Trophoblast cell (in vitro differentiated cells and primary cell): ENCODE results near the gene ABAT.

Source experiments
- DNase-seq, 2 donors: peaks; one replicate each; pipeline ENCODE4 v3.0.0-alpha.2; 2016
- H2AFZ ChIP-seq: 2 replicates; pipeline ENCODE4 v1.6.1; 2013; ENCODE audit warnings: low read length, moderate library complexity, mild to moderate bottlenecking; ENCODE audit not compliant: insufficient read depth, poor library complexity
- H2AK5ac ChIP-seq: 2 replicates; pipeline ENCODE4 v1.6.1; 2013; ENCODE audit warnings: mild to moderate bottlenecking, low read length
- H2BK120ac ChIP-seq: 2 replicates; pipeline ENCODE4 v1.6.1; 2013; ENCODE audit warnings: low read length, mild to moderate bottlenecking, moderate library complexity; ENCODE audit not compliant: insufficient read depth, poor library complexity
- H2BK12ac ChIP-seq: 2 replicates; pipeline ENCODE4 v1.6.1; 2013; ENCODE audit warnings: mild to moderate bottlenecking, low read length, moderate library complexity
- H2BK5ac ChIP-seq: 2 replicates; pipeline ENCODE4 v1.6.1; 2013; ENCODE audit warnings: low read length, low read depth, moderate library complexity, mild to moderate bottlenecking; ENCODE audit not compliant: poor library complexity
- H3K14ac ChIP-seq: 2 replicates; pipeline ENCODE4 v1.6.1; 2013; ENCODE audit warnings: mild to moderate bottlenecking, low read length
- H3K18ac ChIP-seq: 2 replicates; pipeline ENCODE4 v1.6.1; 2013; ENCODE audit warnings: mild to moderate bottlenecking, low read length
- H3K23ac ChIP-seq: 2 replicates; pipeline ENCODE4 v1.6.1; 2013; ENCODE audit warnings: low read length
- H3K27ac ChIP-seq: 2 replicates; pipeline ENCODE4 v1.5.1; 2013; ENCODE audit warnings: low read depth, mild to moderate bottlenecking, inconsistent platforms, low read length, moderate library complexity
- H3K27me3 ChIP-seq: 2 replicates; pipeline ENCODE4 v1.6.1; 2013; ENCODE audit warnings: inconsistent platforms, mild to moderate bottlenecking, low read length, moderate library complexity; ENCODE audit not compliant: insufficient read depth
- H3K36me3 ChIP-seq, 2 experiments: 1 replicate in 1 of 2; 2 replicates in 1 of 2; pipeline ENCODE4 v1.6.1; 2013; ENCODE audit warnings: low read length in 2 of 2, mild to moderate bottlenecking in 2 of 2, moderate library complexity in 1 of 2; ENCODE audit not compliant: insufficient read depth in 2 of 2, control insufficient read depth in 1 of 2
- H3K4ac ChIP-seq: 2 replicates; pipeline ENCODE4 v1.6.1; 2013; ENCODE audit warnings: low read depth, mild to moderate bottlenecking, low read length, moderate library complexity
- H3K4me1 ChIP-seq, 2 experiments: 1 replicate in 1 of 2; 2 replicates in 1 of 2; pipeline ENCODE4 v1.6.1; 2013; ENCODE audit warnings: low read length in 2 of 2, mild to moderate bottlenecking in 2 of 2, moderate library complexity in 1 of 2; ENCODE audit not compliant: insufficient read depth in 2 of 2, control insufficient read depth in 1 of 2
- H3K4me2 ChIP-seq: 2 replicates; pipeline ENCODE4 v1.6.1; 2013; ENCODE audit warnings: inconsistent platforms, mild to moderate bottlenecking, low read length, moderate library complexity
- H3K4me3 ChIP-seq: 2 replicates; pipeline ENCODE4 v1.5.1; 2013; ENCODE audit warnings: mild to moderate bottlenecking, low read depth, low read length, inconsistent platforms
- H3K79me1 ChIP-seq: one replicate; pipeline ENCODE4 v1.6.1; 2013; ENCODE audit warnings: low read length
- H3K79me2 ChIP-seq: 2 replicates; pipeline ENCODE4 v1.6.1; 2013; ENCODE audit warnings: low read length, mild to moderate bottlenecking; ENCODE audit not compliant: control insufficient read depth, insufficient read depth, poor library complexity
- H3K9ac ChIP-seq: 2 replicates; pipeline ENCODE4 v1.6.1; 2013; ENCODE audit warnings: mild to moderate bottlenecking, low read length
- H3K9me3 ChIP-seq: 2 replicates; pipeline ENCODE4 v1.6.1; 2013; ENCODE audit warnings: low read depth, mild to moderate bottlenecking, control low read depth, inconsistent platforms, low read length; ENCODE audit not compliant: insufficient read depth
- H4K12ac ChIP-seq: 2 replicates; pipeline ENCODE4 v1.6.1; 2013; ENCODE audit warnings: low read depth, mild to moderate bottlenecking, low read length, moderate library complexity
- H4K8ac ChIP-seq: 2 replicates; pipeline ENCODE4 v1.6.1; 2013; ENCODE audit warnings: low read depth, mild to moderate bottlenecking, low read length, moderate library complexity
- H4K91ac ChIP-seq: one replicate; pipeline ENCODE4 v1.6.1; 2013; ENCODE audit warnings: low read depth, mild to moderate bottlenecking, low read length, moderate library complexity
- WGBS: extraction: QIAGEN DNeasy Blood & Tissue Kit; methylation state at CpG from one replicate; pipeline ENCODE4 v1.1.7; 2013; ENCODE audit warnings: missing lambda C conversion rate; ENCODE audit not compliant: insufficient read length, insufficient coverage; ENCODE audit errors: extremely low coverage; 5-methylcytosine and 5-hydroxymethylcytosine counted together

Gene ABAT

GRCh38 chr16:8642146-8642545, 32.3 kb upstream of the ABAT start:
- no peak overlapping the region for H3K4me2 ChIP-seq
- no peak overlapping the region for H3K18ac ChIP-seq

GRCh38 chr16:8644211-8645140, 29.9 kb upstream of the ABAT start:
- Histone ChIP-seq H3K79me2 (no peaks in the 10 kb centered on the region), H2AK5ac (no peak overlapping the region), H2BK12ac (no peak overlapping the region), H4K91ac (no peak overlapping the region), H3K14ac (no peak overlapping the region), H3K79me1 (no peaks in the 10 kb centered on the region), H3K18ac (no peak overlapping the region), H3K4me1 (no peaks in the 10 kb centered on the region), H2AFZ (no peak overlapping the region), H4K12ac (no peak overlapping the region), H3K27me3 (no peaks in the 10 kb centered on the region), H3K9ac (no peak overlapping the region), H4K8ac (no peak overlapping the region), H3K4ac (no peak overlapping the region), H2BK120ac (no peak overlapping the region), H3K36me3 (peaks cover 73 to 78% of the 10 kb centered on the region in 2 experiments), H3K4me2 (no peak overlapping the region), H3K23ac (no peak overlapping the region), H3K27ac (no peak overlapping the region), H3K4me3 (no peak overlapping the region), H2BK5ac (no peak overlapping the region), H3K9me3 (no peaks in the 10 kb centered on the region)
- WGBS, result no CpG with 5 or more reads among the region's 29 CpGs
- DNase-seq, result no peak

More at GRCh38 chr16:8642146-8642545, 32.3 kb upstream of the ABAT start:
- no peak for DNase-seq
- no peaks in the 10 kb centered on the region for H3K79me2 ChIP-seq
- WGBS, result no CpG with 5 or more reads among the region's 16 CpGs
- H3K9ac ChIP-seq, result no peak overlapping the region
- H3K36me3 ChIP-seq, result peaks cover 76 to 88% of the 10 kb centered on the region in 2 experiments
- no peak overlapping the region for H2BK12ac ChIP-seq
- H2BK120ac ChIP-seq, result no peak overlapping the region
- no peak overlapping the region for H3K4me3 ChIP-seq
- H4K8ac ChIP-seq, result no peak overlapping the region
- no peak overlapping the region for H2AK5ac ChIP-seq
- no peak overlapping the region for H3K27ac ChIP-seq
- no peaks in the 10 kb centered on the region for H3K27me3 ChIP-seq
- no peaks in the 10 kb centered on the region for H3K4me1 ChIP-seq
- no peak overlapping the region for H3K14ac ChIP-seq
- no peaks in the 10 kb centered on the region for H3K9me3 ChIP-seq
- H2BK5ac ChIP-seq, result no peak overlapping the region
- H3K4ac ChIP-seq, result no peak overlapping the region
- H3K79me1 ChIP-seq, result no peaks in the 10 kb centered on the region
- H4K91ac ChIP-seq, result no peak overlapping the region
- H4K12ac ChIP-seq, result no peak overlapping the region
- H2AFZ ChIP-seq, result no peak overlapping the region
- H3K23ac ChIP-seq, result no peak overlapping the region

GRCh38 chr16:8645141-8645521, 29.3 kb upstream of the ABAT start:
- Histone ChIP-seq H3K9me3 (no peaks in the 10 kb centered on the region), H3K14ac (no peak overlapping the region), H2AFZ (no peak overlapping the region), H2AK5ac (no peak overlapping the region), H3K23ac (no peak overlapping the region), H3K18ac (no peak overlapping the region), H3K9ac (no peak overlapping the region), H3K36me3 (peaks cover 66 to 71% of the 10 kb centered on the region in 2 experiments), H2BK5ac (no peak overlapping the region), H3K4me1 (no peaks in the 10 kb centered on the region), H4K91ac (no peak overlapping the region), H4K12ac (no peak overlapping the region), H2BK120ac (no peak overlapping the region), H3K79me1 (no peaks in the 10 kb centered on the region), H3K4ac (no peak overlapping the region), H3K4me3 (no peak overlapping the region), H3K27me3 (no peaks in the 10 kb centered on the region), H3K27ac (no peak overlapping the region), H4K8ac (no peak overlapping the region), H3K79me2 (no peaks in the 10 kb centered on the region), H3K4me2 (no peak overlapping the region), H2BK12ac (no peak overlapping the region)
- WGBS, result no CpG with 5 or more reads among the region's 11 CpGs
- no peak for DNase-seq

DNA sequence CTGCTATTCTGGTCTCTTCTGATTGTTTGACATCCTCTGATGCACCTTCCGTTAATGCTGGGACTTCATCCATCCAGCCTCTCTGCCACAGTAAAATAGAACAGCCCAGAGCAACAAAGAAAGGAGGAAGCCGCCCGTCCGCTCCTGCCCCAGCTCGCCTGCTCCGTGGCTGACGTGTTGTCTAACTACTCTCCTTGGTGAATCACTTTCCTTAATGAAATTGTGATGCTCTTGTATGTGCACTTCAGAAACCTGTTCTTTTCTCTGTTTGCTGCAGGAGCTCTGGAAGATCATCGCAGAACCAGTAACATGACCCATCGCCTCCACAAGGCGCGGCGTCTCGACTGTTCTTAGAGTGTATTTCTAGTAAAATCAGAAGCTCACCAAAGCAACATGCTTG, 28.6 kb upstream of the ABAT start:
- Histone ChIP-seq H3K27me3 (no peaks in the 10 kb centered on the region), H3K79me1 (no peaks in the 10 kb centered on the region), H3K4me3 (no peak overlapping the region), H3K4ac (no peak overlapping the region), H4K8ac (no peak overlapping the region), H3K36me3 (peaks cover 65 to 69% of the 10 kb centered on the region in 2 experiments), H4K91ac (no peak overlapping the region), H2BK5ac (no peak overlapping the region), H3K14ac (no peak overlapping the region), H3K79me2 (no peaks in the 10 kb centered on the region), H2AFZ (no peak overlapping the region), H3K9me3 (no peaks in the 10 kb centered on the region), H3K4me2 (no peak overlapping the region), H2BK120ac (no peak overlapping the region), H3K27ac (no peak overlapping the region), H4K12ac (no peak overlapping the region), H3K4me1 (no peaks in the 10 kb centered on the region), H2BK12ac (no peak overlapping the region), H3K23ac (no peak overlapping the region), H3K9ac (no peak overlapping the region), H2AK5ac (no peak overlapping the region), H3K18ac (no peak overlapping the region)
- no CpG with 5 or more reads among the region's 13 CpGs for WGBS
- no peak for DNase-seq
